ENCODE measurements around the gene PSMD3.

The PSMD3 gene

GRCh38 chr17:40017422-40018080, 36.9 kb downstream of the PSMD3 start:
- TF ChIP-seq CTCF (IDR thresholded peaks at IDR 0.05) = no peak

- no peak for TF ChIP-seq CTCF (IDR thresholded peaks at IDR 0.05)
These were observed 37.9 kb downstream of the PSMD3 start for GRCh38 chr17:40018211-40019121.

- no peak for TF ChIP-seq CTCF (IDR thresholded peaks at IDR 0.05)
These were observed 38.8 kb downstream of the PSMD3 start for GRCh38 chr17:40019140-40019991.

GRCh38 chr17:40020146-40020545, 39.5 kb downstream of the PSMD3 start:
- TF ChIP-seq CTCF (IDR thresholded peaks at IDR 0.05) = no peak

- TF ChIP-seq CTCF (IDR thresholded peaks at IDR 0.05) = no peak
These were observed 40.9 kb downstream of the PSMD3 start for GRCh38 chr17:40021451-40021971.

- TF ChIP-seq CTCF (IDR thresholded peaks at IDR 0.05) = no peak
These were observed 41.9 kb downstream of the PSMD3 start for GRCh38 chr17:40022497-40022896.

- no peak for TF ChIP-seq CTCF (IDR thresholded peaks at IDR 0.05)
These were observed 42.4 kb downstream of the PSMD3 start for GRCh38 chr17:40022961-40023541.
